DOHH2 (cell line): ENCODE measurements around the gene LHX6.

Experiments
- H3F3A ChIP-seq: fragments of 200-600 bp; sonication (generic), shearing (Covaris generic); 2 replicates; pipeline ENCODE4 v1.6.0; 2016; ENCODE audit warnings: antibody characterized with exemption, mild to moderate bottlenecking; ENCODE audit not compliant: control insufficient read depth, insufficient read depth
- H3K27ac ChIP-seq: fragments of 200-600 bp; sonication (generic); 2 replicates; pipeline ENCODE4 v1.5.1; 2014; ENCODE audit warnings: low read depth, mild to moderate bottlenecking, low read length, moderate library complexity
- H3K27me3 ChIP-seq: fragments of 200-600 bp; sonication (generic); 2 replicates; pipeline ENCODE4 v1.6.1; 2014; ENCODE audit warnings: mild to moderate bottlenecking, low read length, mixed read lengths; ENCODE audit not compliant: control insufficient read depth
- H3K36me3 ChIP-seq: fragments of 200-600 bp; sonication (generic); 2 replicates; pipeline ENCODE4 v1.6.1; 2014; ENCODE audit warnings: mild to moderate bottlenecking, low read length, moderate library complexity, mixed read lengths; ENCODE audit not compliant: control insufficient read depth
- H3K4me1 ChIP-seq: fragments of 200-600 bp; sonication (generic); 2 replicates; pipeline ENCODE4 v1.6.1; 2014; ENCODE audit warnings: mild to moderate bottlenecking, low read length, mixed read lengths; ENCODE audit not compliant: control insufficient read depth
- H3K4me2 ChIP-seq: fragments of 200-600 bp; sonication (generic); 2 replicates; pipeline ENCODE4 v1.6.0; 2014; ENCODE audit warnings: mild to moderate bottlenecking, low read length, moderate library complexity
- H3K4me3 ChIP-seq: fragments of 200-600 bp; sonication (generic); 2 replicates; pipeline ENCODE4 v1.5.1; 2014; ENCODE audit warnings: mild to moderate bottlenecking, low read length, mixed read lengths
- H3K79me2 ChIP-seq: fragments of 200-600 bp; sonication (generic); 2 replicates; pipeline ENCODE4 v1.6.1; 2014; ENCODE audit warnings: mild to moderate bottlenecking, low read length, mixed read lengths; ENCODE audit not compliant: control insufficient read depth
- H3K9me2 ChIP-seq: fragments of 200-600 bp; sonication (generic); replicated peaks from 2 replicates; pipeline ENCODE4 v1.6.1; 2014; ENCODE audit warnings: mild to moderate bottlenecking, low read length, mixed read lengths; ENCODE audit not compliant: control insufficient read depth
- H3K9me3 ChIP-seq: fragments of 200-600 bp; sonication (generic); 2 replicates; pipeline ENCODE4 v1.6.1; 2014; ENCODE audit warnings: antibody characterized with exemption, low read length, mixed read lengths; ENCODE audit not compliant: control insufficient read depth, insufficient read depth
- H4K20me1 ChIP-seq: fragments of 200-600 bp; sonication (generic); 2 replicates; pipeline ENCODE4 v1.6.0; 2014; ENCODE audit warnings: low read depth, mild to moderate bottlenecking, antibody characterized with exemption, low read length, moderate library complexity; ENCODE audit not compliant: control insufficient read depth, insufficient read depth
- EZH2phosphoT487 ChIP-seq: fragments of 200-600 bp; sonication (generic); IDR thresholded peaks from 2 replicates; pipeline ENCODE4 v1.6.1; 2017; ENCODE audit warnings: borderline replicate concordance, mild to moderate bottlenecking, antibody characterized with exemption, low read length, moderate library complexity, mixed read lengths
- TF ChIP-seq, protein P1 (sequence below): fragments of 200-600 bp; sonication (generic); IDR thresholded peaks from one replicate; pipeline ENCODE4 v1.5.1; 2014; ENCODE audit warnings: antibody characterized with exemption, mild to moderate bottlenecking, low read depth, low read length; ENCODE audit not compliant: poor library complexity, severe bottlenecking

Gene LHX6

DNA sequence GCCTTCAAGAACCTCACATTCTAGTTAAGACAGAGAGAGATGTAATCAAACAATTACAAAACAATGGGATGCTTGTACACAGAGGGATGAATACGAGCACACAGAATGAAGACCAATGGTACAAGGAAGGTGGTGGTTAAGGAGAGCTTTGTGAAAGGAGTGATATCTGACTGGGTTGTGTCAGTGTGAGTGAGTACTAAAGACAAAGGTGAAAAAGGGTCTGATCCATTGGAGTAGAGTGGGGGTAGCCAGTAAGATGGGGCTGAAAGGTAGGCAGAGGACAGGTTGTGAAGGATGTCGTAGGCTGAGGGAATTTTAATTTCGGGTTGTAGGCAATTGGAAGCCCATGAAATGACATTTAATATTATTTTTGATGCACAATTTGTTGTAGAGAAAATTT lies 26.0 kb upstream of the LHX6 start:
- Histone ChIP-seq H3K27me3 (no peaks in the 10 kb centered on the region), H3K27ac (no peak overlapping the region), H3K36me3 (peaks cover 78% of the 10 kb centered on the region), H3K4me1 (no peaks in the 10 kb centered on the region), H3K4me2 (no peak overlapping the region), H3K4me3 (no peak overlapping the region), H3K79me2 (peaks cover 30% of the 10 kb centered on the region), H3K9me3 (no peaks in the 10 kb centered on the region), H3K9me2 (no peaks in the 10 kb centered on the region), H3F3A (no peaks in the 10 kb centered on the region), H4K20me1 (no peaks in the 10 kb centered on the region)
- TF ChIP-seq, protein P1, sequence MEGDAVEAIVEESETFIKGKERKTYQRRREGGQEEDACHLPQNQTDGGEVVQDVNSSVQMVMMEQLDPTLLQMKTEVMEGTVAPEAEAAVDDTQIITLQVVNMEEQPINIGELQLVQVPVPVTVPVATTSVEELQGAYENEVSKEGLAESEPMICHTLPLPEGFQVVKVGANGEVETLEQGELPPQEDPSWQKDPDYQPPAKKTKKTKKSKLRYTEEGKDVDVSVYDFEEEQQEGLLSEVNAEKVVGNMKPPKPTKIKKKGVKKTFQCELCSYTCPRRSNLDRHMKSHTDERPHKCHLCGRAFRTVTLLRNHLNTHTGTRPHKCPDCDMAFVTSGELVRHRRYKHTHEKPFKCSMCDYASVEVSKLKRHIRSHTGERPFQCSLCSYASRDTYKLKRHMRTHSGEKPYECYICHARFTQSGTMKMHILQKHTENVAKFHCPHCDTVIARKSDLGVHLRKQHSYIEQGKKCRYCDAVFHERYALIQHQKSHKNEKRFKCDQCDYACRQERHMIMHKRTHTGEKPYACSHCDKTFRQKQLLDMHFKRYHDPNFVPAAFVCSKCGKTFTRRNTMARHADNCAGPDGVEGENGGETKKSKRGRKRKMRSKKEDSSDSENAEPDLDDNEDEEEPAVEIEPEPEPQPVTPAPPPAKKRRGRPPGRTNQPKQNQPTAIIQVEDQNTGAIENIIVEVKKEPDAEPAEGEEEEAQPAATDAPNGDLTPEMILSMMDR = no peak
- TF ChIP-seq EZH2phosphoT487 = no peak

DNA sequence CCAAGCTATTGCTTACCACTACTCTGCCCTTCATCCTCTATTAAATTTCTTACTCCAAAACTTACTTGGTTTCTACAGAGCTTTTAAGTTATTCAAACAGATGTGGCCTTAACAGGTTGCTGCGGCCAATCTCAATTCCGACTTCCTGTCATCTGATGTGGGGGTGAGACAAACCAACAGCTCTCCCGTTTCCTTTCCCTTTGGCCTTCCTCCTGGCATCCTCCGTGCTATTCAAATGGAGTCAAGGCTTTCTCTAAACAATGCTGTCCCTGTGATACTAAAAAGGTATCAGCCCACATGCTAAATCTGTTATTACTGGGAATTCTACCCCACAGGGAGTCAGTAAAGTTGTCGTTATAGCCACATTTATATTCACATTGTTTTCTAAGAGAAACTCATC lies 24.0 kb upstream of the LHX6 start:
- H3K79me2 ChIP-seq = peaks cover 29% of the 10 kb centered on the region
- TF ChIP-seq EZH2phosphoT487 = no peak
- TF ChIP-seq, protein P1 = no peak
- no peaks in the 10 kb centered on the region for H3F3A ChIP-seq
- H3K27me3 ChIP-seq = no peaks in the 10 kb centered on the region
- H3K9me2 ChIP-seq = no peaks in the 10 kb centered on the region
- H4K20me1 ChIP-seq = no peaks in the 10 kb centered on the region
- no peaks in the 10 kb centered on the region for H3K9me3 ChIP-seq
- no peaks in the 10 kb centered on the region for H3K4me1 ChIP-seq
- H3K27ac ChIP-seq = no peak overlapping the region
- peaks cover 68% of the 10 kb centered on the region for H3K36me3 ChIP-seq
- no peak overlapping the region for H3K4me3 ChIP-seq
- no peak overlapping the region for H3K4me2 ChIP-seq

DNA sequence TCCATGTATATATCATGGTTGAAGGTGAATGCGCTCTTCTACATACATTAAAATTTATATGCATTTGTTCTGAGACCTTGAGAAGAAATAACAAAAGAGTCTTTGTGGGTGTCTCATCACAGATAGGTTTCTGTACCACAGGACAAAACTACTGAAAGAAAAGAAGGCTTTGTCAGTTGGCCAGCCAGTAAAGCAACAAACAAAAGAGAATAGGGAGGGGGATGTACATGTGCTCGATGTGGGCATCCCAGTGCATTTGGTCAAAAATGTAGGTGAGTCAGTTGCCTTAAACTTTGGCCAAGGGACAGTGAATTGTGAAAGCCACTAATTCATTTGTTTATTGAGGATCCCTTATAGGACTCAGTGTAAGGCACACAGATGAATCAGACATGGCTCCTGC lies 22.6 kb upstream of the LHX6 start:
- Histone ChIP-seq H3F3A (no peaks in the 10 kb centered on the region), H3K36me3 (peaks cover 72% of the 10 kb centered on the region), H4K20me1 (no peaks in the 10 kb centered on the region), H3K4me2 (no peak overlapping the region), H3K4me3 (no peak overlapping the region), H3K79me2 (peaks cover 20% of the 10 kb centered on the region), H3K4me1 (no peaks in the 10 kb centered on the region), H3K9me2 (no peaks in the 10 kb centered on the region), H3K27ac (no peak overlapping the region), H3K27me3 (no peaks in the 10 kb centered on the region), H3K9me3 (no peaks in the 10 kb centered on the region)
- TF ChIP-seq, protein P1 = no peak
- TF ChIP-seq EZH2phosphoT487 = no peak

DNA sequence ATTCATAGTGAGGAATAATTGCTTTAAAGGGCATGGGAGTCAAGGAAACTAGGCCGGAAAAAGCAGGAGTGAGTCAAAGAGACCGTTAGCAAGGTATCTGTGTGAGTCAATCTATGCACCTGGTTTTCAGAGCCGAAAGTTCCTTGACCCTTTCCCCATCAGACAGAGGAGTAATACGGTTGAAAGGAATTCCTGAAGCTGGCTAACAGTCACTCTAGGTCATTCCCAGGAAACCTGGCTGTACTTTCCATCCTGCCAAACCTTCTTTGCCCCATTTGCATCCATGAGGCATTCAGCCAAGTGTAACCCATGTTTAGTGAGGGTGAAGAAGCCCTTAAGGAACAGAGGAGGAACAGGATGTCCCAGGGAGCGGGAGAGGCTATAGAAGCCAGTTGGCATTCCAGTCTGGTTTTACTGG lies 19.7 kb upstream of the LHX6 start:
- H4K20me1 ChIP-seq = no peaks in the 10 kb centered on the region
- TF ChIP-seq EZH2phosphoT487 = no peak
- TF ChIP-seq, protein P1 = no peak

More for the DNA sequence above, 19.7 kb upstream of the LHX6 start:
- H3K27ac ChIP-seq = no peak overlapping the region
- no peaks in the 10 kb centered on the region for H3K4me1 ChIP-seq
- no peaks in the 10 kb centered on the region for H3K9me2 ChIP-seq
- H3K79me2 ChIP-seq = no peaks in the 10 kb centered on the region
- H3K36me3 ChIP-seq = peaks cover 72% of the 10 kb centered on the region
- H3K4me3 ChIP-seq = no peak overlapping the region
- no peak overlapping the region for H3K4me2 ChIP-seq
- no peaks in the 10 kb centered on the region for H3K9me3 ChIP-seq
- no peaks in the 10 kb centered on the region for H3K27me3 ChIP-seq
- H3F3A ChIP-seq = no peaks in the 10 kb centered on the region
